ENCODE data around the gene RNF166.

Gene RNF166

GRCh38 chr16:88739139-88739976 is 33.1 kb upstream of the RNF166 start:
- no peak for DNase-seq

- no peak for DNase-seq
These were observed 32.2 kb upstream of the RNF166 start for GRCh38 chr16:88738151-88739084.

GRCh38 chr16:88737298-88738150 is 31.3 kb upstream of the RNF166 start:
- DNase-seq = peak in 40 of 51 donors; percentile 6 to 73 (median 38)

GRCh38 chr16:88736496-88736895 is 30.3 kb upstream of the RNF166 start:
- no peak for DNase-seq

GRCh38 chr16:88736088-88736487 is 29.9 kb upstream of the RNF166 start:
- no peak for DNase-seq

- no peak for DNase-seq
These were observed 29.4 kb upstream of the RNF166 start for GRCh38 chr16:88735616-88736015.

- DNase-seq = no peak
These were observed 28.9 kb upstream of the RNF166 start for GRCh38 chr16:88735121-88735520.

- no peak for DNase-seq
These were observed 28.1 kb upstream of the RNF166 start for GRCh38 chr16:88734361-88734728.

- DNase-seq = no peak
These were observed 27.6 kb upstream of the RNF166 start for GRCh38 chr16:88733630-88734360.

- DNase-seq = no peak
These were observed 26.7 kb upstream of the RNF166 start for GRCh38 chr16:88732961-88733294.

GRCh38 chr16:88732172-88732960 is 26.2 kb upstream of the RNF166 start:
- no peak for DNase-seq

- DNase-seq = peak in 24 of 51 donors; percentile 6 to 89 (median 56)
These were observed 25.5 kb upstream of the RNF166 start for GRCh38 chr16:88731699-88732098.

GRCh38 chr16:88730632-88731607 is 24.7 kb upstream of the RNF166 start:
- peak in 1 of 51 donors; percentile 8 for DNase-seq

GRCh38 chr16:88727871-88728270 is 21.7 kb upstream of the RNF166 start:
- no peak for DNase-seq

GRCh38 chr16:88726981-88727380 is 20.8 kb upstream of the RNF166 start:
- no peak for DNase-seq

- DNase-seq = no peak
These were observed 20.2 kb upstream of the RNF166 start for GRCh38 chr16:88726408-88726749.

GRCh38 chr16:88725609-88726407 is 19.6 kb upstream of the RNF166 start:
- no peak for DNase-seq
